Measurements from ENCODE around the gene NOTCH1. TPM values are rescaled to one million over a fixed set of nuclear protein-coding genes. Genes with fewer than 3 reads are reported as not detected.
"Not testable (repeated sequence)": the region's sequence is repeated elsewhere in the genome, so short reads cannot be mapped to it uniquely, and the experiment has no call there.

Gene NOTCH1
- total and polyA plus RNA-seq, 2 donors (not counting 1 experiment from before 2014, with no cell fraction given), result 3.3 to 10.9 TPM

- DNase-seq (ENCODE audit: low read depth in 2 of 2), result no peak
- Histone ChIP-seq H3K4me2 (ENCODE audit: extremely low read depth, insufficient read depth, low read length) (no peak overlapping the region), H4K20me1 (ENCODE audit: control insufficient read depth, extremely low read depth, insufficient read depth, low read length) (no peaks in the 10 kb centered on the region), H3K27ac (ENCODE audit: insufficient read depth, low read length) (no peak overlapping the region), H3K4me1 (ENCODE audit: control insufficient read depth, extremely low read depth, insufficient read depth, low read length) (peaks cover under 1% of the 10 kb centered on the region), H3K9me3 (ENCODE audit: control insufficient read depth, insufficient read depth, low read depth, low read length) (no peaks in the 10 kb centered on the region), H3K9ac (ENCODE audit: insufficient read depth, low read length) (no peak overlapping the region), H3K36me3 (ENCODE audit: control insufficient read depth, insufficient read depth, low read length) (no peaks in the 10 kb centered on the region), H3K4me3 (replicated peaks in 1 of 4; ENCODE audit: control extremely low read depth in 1 of 4, insufficient read depth in 1 of 4, low read depth in 3 of 4, low read length in 4 of 4) (no peak overlapping the region), H2AFZ (ENCODE audit: low read length) (no peak overlapping the region), H3K79me2 (ENCODE audit: control insufficient read depth, insufficient read depth, low read length) (no peaks in the 10 kb centered on the region), H3K27me3 (ENCODE audit: control insufficient read depth, insufficient read depth, low read length) (peaks cover 4% of the 10 kb centered on the region)
- TF ChIP-seq, protein P1, sequence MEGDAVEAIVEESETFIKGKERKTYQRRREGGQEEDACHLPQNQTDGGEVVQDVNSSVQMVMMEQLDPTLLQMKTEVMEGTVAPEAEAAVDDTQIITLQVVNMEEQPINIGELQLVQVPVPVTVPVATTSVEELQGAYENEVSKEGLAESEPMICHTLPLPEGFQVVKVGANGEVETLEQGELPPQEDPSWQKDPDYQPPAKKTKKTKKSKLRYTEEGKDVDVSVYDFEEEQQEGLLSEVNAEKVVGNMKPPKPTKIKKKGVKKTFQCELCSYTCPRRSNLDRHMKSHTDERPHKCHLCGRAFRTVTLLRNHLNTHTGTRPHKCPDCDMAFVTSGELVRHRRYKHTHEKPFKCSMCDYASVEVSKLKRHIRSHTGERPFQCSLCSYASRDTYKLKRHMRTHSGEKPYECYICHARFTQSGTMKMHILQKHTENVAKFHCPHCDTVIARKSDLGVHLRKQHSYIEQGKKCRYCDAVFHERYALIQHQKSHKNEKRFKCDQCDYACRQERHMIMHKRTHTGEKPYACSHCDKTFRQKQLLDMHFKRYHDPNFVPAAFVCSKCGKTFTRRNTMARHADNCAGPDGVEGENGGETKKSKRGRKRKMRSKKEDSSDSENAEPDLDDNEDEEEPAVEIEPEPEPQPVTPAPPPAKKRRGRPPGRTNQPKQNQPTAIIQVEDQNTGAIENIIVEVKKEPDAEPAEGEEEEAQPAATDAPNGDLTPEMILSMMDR (conservative IDR thresholded peaks at IDR 0.05 in 1 of 2, IDR thresholded peaks at IDR 0.05 in 1 of 2; ENCODE audit: low read depth in 1 of 2, low read length in 2 of 2), result no peak
- no peak for TF ChIP-seq EZH2 (IDR thresholded peaks at IDR 0.05; ENCODE audit: low read length, missing control alignments)
Observed at GRCh38 chr9:136581614-136582447, 36.0 kb upstream of the NOTCH1 start.

GRCh38 chr9:136579650-136580219 lies 33.9 kb upstream of the NOTCH1 start:
- H3K27me3 ChIP-seq (ENCODE audit: control insufficient read depth, insufficient read depth, low read length); H4K20me1 ChIP-seq (ENCODE audit: control insufficient read depth, extremely low read depth, insufficient read depth, low read length); DNase-seq (ENCODE audit: low read depth in 2 of 2); H3K79me2 ChIP-seq (ENCODE audit: control insufficient read depth, insufficient read depth, low read length); H3K9ac ChIP-seq (ENCODE audit: insufficient read depth, low read length); H3K4me3 ChIP-seq (replicated peaks in 1 of 4; ENCODE audit: control extremely low read depth in 1 of 4, insufficient read depth in 1 of 4, low read depth in 3 of 4, low read length in 4 of 4); H3K36me3 ChIP-seq (ENCODE audit: control insufficient read depth, insufficient read depth, low read length); H3K27ac ChIP-seq (ENCODE audit: insufficient read depth, low read length); H3K4me1 ChIP-seq (ENCODE audit: control insufficient read depth, extremely low read depth, insufficient read depth, low read length); H2AFZ ChIP-seq (ENCODE audit: low read length); H3K9me3 ChIP-seq (ENCODE audit: control insufficient read depth, insufficient read depth, low read depth, low read length); H3K4me2 ChIP-seq (ENCODE audit: extremely low read depth, insufficient read depth, low read length): not testable (repeated sequence)

- Histone ChIP-seq H4K20me1 (ENCODE audit: control insufficient read depth, extremely low read depth, insufficient read depth, low read length) (no peaks in the 10 kb centered on the region), H2AFZ (ENCODE audit: low read length) (no peak overlapping the region), H3K4me1 (ENCODE audit: control insufficient read depth, extremely low read depth, insufficient read depth, low read length) (no peaks in the 10 kb centered on the region), H3K9ac (ENCODE audit: insufficient read depth, low read length) (no peak overlapping the region), H3K4me2 (ENCODE audit: extremely low read depth, insufficient read depth, low read length) (no peak overlapping the region), H3K36me3 (ENCODE audit: control insufficient read depth, insufficient read depth, low read length) (no peaks in the 10 kb centered on the region), H3K27me3 (ENCODE audit: control insufficient read depth, insufficient read depth, low read length) (no peaks in the 10 kb centered on the region), H3K79me2 (ENCODE audit: control insufficient read depth, insufficient read depth, low read length) (no peaks in the 10 kb centered on the region), H3K27ac (ENCODE audit: insufficient read depth, low read length) (no peak overlapping the region), H3K9me3 (ENCODE audit: control insufficient read depth, insufficient read depth, low read depth, low read length) (no peaks in the 10 kb centered on the region), H3K4me3 (replicated peaks in 1 of 4; ENCODE audit: control extremely low read depth in 1 of 4, insufficient read depth in 1 of 4, low read depth in 3 of 4, low read length in 4 of 4) (no peak overlapping the region)
- TF ChIP-seq, protein P1 (conservative IDR thresholded peaks at IDR 0.05 in 1 of 2, IDR thresholded peaks at IDR 0.05 in 1 of 2; ENCODE audit: low read depth in 1 of 2, low read length in 2 of 2), result no peak
- no peak for TF ChIP-seq EZH2 (IDR thresholded peaks at IDR 0.05; ENCODE audit: low read length, missing control alignments)
- DNase-seq (ENCODE audit: low read depth in 2 of 2), result no peak
Observed at GRCh38 chr9:136578915-136579649, 33.2 kb upstream of the NOTCH1 start.
